WTC11 (cell line): ENCODE data around the gene ILKAP. TPM values are rescaled to one million over a fixed set of nuclear protein-coding genes. Genes with fewer than 3 reads are reported as not detected.

ENCODE experiments used
- ATAC-seq: fragments of 200-7000 bp; cut with Tn5 transposase; 2 replicates; pipeline ENCODE4 v1.10.0; 2021; ENCODE audit warnings: mild to moderate bottlenecking, moderate library complexity
- CTCF ChIA-PET: fragments of 300-600 bp; sonication (Branson Sonifier 250); formaldehyde crosslinking; loops from one replicate; lab custom pipeline; 2021; ENCODE audit warnings: antibody characterized with exemption; lab: Charles Lee
- POLR2A ChIA-PET: fragments of 350-600 bp; sonication (Branson Sonifier 250); formaldehyde crosslinking; loops from one replicate; lab custom pipeline; 2021; ENCODE audit warnings: antibody characterized with exemption; lab: Charles Lee
- DNase-seq: peaks from one replicate; pipeline ENCODE4 v3.0.0; 2021; ENCODE audit warnings: low spot score
- H3K27ac Mint-ChIP-seq: 2 replicates; pipeline ENCODE4 v1.8.0; 2021; ENCODE audit warnings: mixed read lengths
- H3K27me3 Mint-ChIP-seq: 2 replicates; pipeline ENCODE4 v1.8.0; 2021; ENCODE audit warnings: low read depth, mild to moderate bottlenecking, moderate library complexity, mixed read lengths
- H3K36me3 Mint-ChIP-seq: 2 replicates; pipeline ENCODE4 v1.8.0; 2021; ENCODE audit warnings: mixed read lengths
- H3K4me1 Mint-ChIP-seq: 2 replicates; pipeline ENCODE4 v1.8.0; 2022; ENCODE audit warnings: mixed read lengths
- H3K4me3 Mint-ChIP-seq: 2 replicates; pipeline ENCODE4 v1.8.0; 2021; ENCODE audit warnings: mild to moderate bottlenecking, moderate library complexity, mixed read lengths
- H3K9me3 Mint-ChIP-seq: 2 replicates; pipeline ENCODE4 v1.8.0; 2021; ENCODE audit warnings: mixed read lengths
- ARID4B ChIP-seq: sonication (generic); formaldehyde crosslinking; IDR thresholded peaks from 2 replicates; pipeline ENCODE4 v1.8.0; 2023; ENCODE audit warnings: missing genetic modification reagents, mild to moderate bottlenecking, borderline replicate concordance
- ATF3 ChIP-seq: sonication (generic); formaldehyde crosslinking; conservative IDR thresholded peaks from 2 replicates; pipeline ENCODE4 v1.8.1; 2022; ENCODE audit warnings: mild to moderate bottlenecking, missing genetic modification reagents
- HMGXB4 ChIP-seq: sonication (generic); formaldehyde crosslinking; IDR thresholded peaks from 2 replicates; pipeline ENCODE4 v1.8.1; 2023; ENCODE audit warnings: mild to moderate bottlenecking, moderate library complexity, missing genetic modification reagents
- IRF2 ChIP-seq: sonication (generic); formaldehyde crosslinking; IDR thresholded peaks from 2 replicates; pipeline ENCODE4 v1.8.0; 2022; ENCODE audit warnings: low read depth, missing genetic modification reagents, borderline replicate concordance
- NFE2L1 ChIP-seq: sonication (generic); formaldehyde crosslinking; IDR thresholded peaks from 2 replicates; pipeline ENCODE4 v1.8.1; 2023; ENCODE audit warnings: missing genetic modification reagents
- NR3C1 ChIP-seq: sonication (generic); formaldehyde crosslinking; conservative IDR thresholded peaks from 2 replicates; pipeline ENCODE4 v1.8.1; 2023; ENCODE audit warnings: low read depth, mild to moderate bottlenecking, missing genetic modification reagents
- PRRX2 ChIP-seq: fragments of 250-450 bp; sonication (Bioruptor Pico); IDR thresholded peaks from 2 replicates; pipeline ENCODE4 v1.8.0; 2021; ENCODE audit warnings: mild to moderate bottlenecking
- TEAD4 ChIP-seq: sonication (generic); formaldehyde crosslinking; IDR thresholded peaks from 2 replicates; pipeline ENCODE4 v1.8.0; 2022; ENCODE audit warnings: mild to moderate bottlenecking, missing genetic modification reagents
- USF1 ChIP-seq: sonication (generic); formaldehyde crosslinking; IDR thresholded peaks from 2 replicates; pipeline ENCODE4 v1.8.0; 2022; ENCODE audit warnings: mild to moderate bottlenecking, missing genetic modification reagents
- USF2 ChIP-seq: sonication (generic); formaldehyde crosslinking; IDR thresholded peaks from 2 replicates; pipeline ENCODE4 v1.8.1; 2023; ENCODE audit warnings: mild to moderate bottlenecking, missing genetic modification reagents, moderate library complexity
- ZNF396 ChIP-seq: fragments of 250-450 bp; sonication (Bioruptor Pico); IDR thresholded peaks from 2 replicates; pipeline ENCODE4 v1.8.0; 2021; ENCODE audit warnings: mild to moderate bottlenecking, moderate library complexity, borderline replicate concordance
- ZNF671 ChIP-seq: fragments of 250-450 bp; sonication (Bioruptor Pico); IDR thresholded peaks from 2 replicates; pipeline ENCODE4 v1.8.0; 2021; ENCODE audit warnings: mild to moderate bottlenecking
- total RNA-seq: library from RNA; stranded (reverse); gene quantifications from 3 replicates; pipeline ENCODE4 v1.2.3, GENCODE V29; 2021
- TF ChIP-seq, protein P1 (sequence below): sonication (generic); formaldehyde crosslinking; IDR thresholded peaks from 2 replicates; pipeline ENCODE4 v1.8.0; 2022; ENCODE audit warnings: mild to moderate bottlenecking, missing genetic modification reagents
- TF ChIP-seq, protein P2 (sequence below): fragments of 250-450 bp; sonication (Bioruptor Pico); IDR thresholded peaks from 2 replicates; pipeline ENCODE4 v2.1.2; 2022; ENCODE audit warnings: mild to moderate bottlenecking, moderate library complexity
- TF ChIP-seq, protein P3 (sequence below): sonication (generic); formaldehyde crosslinking; IDR thresholded peaks from 2 replicates; pipeline ENCODE4 v1.8.0; 2022; ENCODE audit warnings: mild to moderate bottlenecking, missing genetic modification reagents

Gene ILKAP
- total RNA-seq, 1 experiment from 2014 or later, result 32.7 TPM

- TF ChIP-seq NR3C1, result no peak
- no peak for TF ChIP-seq USF2 (CRISPR knock-in tag)
- TF ChIP-seq, protein P1, sequence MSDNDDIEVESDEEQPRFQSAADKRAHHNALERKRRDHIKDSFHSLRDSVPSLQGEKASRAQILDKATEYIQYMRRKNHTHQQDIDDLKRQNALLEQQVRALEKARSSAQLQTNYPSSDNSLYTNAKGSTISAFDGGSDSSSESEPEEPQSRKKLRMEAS (CRISPR knock-in tag), result no peak
- no peak for TF ChIP-seq PRRX2
- no peak for TF ChIP-seq TEAD4 (CRISPR knock-in tag)
- TF ChIP-seq, protein P2, sequence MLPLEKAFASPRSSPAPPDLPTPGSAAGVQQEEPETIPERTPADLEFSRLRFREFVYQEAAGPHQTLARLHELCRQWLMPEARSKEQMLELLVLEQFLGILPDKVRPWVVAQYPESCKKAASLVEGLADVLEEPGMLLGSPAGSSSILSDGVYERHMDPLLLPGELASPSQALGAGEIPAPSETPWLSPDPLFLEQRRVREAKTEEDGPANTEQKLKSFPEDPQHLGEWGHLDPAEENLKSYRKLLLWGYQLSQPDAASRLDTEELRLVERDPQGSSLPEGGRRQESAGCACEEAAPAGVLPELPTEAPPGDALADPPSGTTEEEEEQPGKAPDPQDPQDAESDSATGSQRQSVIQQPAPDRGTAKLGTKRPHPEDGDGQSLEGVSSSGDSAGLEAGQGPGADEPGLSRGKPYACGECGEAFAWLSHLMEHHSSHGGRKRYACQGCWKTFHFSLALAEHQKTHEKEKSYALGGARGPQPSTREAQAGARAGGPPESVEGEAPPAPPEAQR (CRISPR knock-in tag), result no peak
These were observed 24.1 kb upstream of the ILKAP start (continued) for GRCh38 chr2:238227587-238228032.

- POLR2A ChIA-PET, result no interaction called here
- Mint-ChIP-seq H3K27me3 (peaks cover 34% of the 10 kb centered on the region), H3K36me3 (no peaks in the 10 kb centered on the region), H3K4me1 (peaks cover 14% of the 10 kb centered on the region), H3K9me3 (no peaks in the 10 kb centered on the region), H3K27ac (no peak overlapping the region), H3K4me3 (no peak overlapping the region)
- DNase-seq (no peak), ATAC-seq (no peak)
- TF ChIP-seq ATF3 (CRISPR knock-in tag) (no peak), ZNF671 (no peak), HMGXB4 (CRISPR knock-in tag) (no peak)
- TF ChIP-seq, protein P3, sequence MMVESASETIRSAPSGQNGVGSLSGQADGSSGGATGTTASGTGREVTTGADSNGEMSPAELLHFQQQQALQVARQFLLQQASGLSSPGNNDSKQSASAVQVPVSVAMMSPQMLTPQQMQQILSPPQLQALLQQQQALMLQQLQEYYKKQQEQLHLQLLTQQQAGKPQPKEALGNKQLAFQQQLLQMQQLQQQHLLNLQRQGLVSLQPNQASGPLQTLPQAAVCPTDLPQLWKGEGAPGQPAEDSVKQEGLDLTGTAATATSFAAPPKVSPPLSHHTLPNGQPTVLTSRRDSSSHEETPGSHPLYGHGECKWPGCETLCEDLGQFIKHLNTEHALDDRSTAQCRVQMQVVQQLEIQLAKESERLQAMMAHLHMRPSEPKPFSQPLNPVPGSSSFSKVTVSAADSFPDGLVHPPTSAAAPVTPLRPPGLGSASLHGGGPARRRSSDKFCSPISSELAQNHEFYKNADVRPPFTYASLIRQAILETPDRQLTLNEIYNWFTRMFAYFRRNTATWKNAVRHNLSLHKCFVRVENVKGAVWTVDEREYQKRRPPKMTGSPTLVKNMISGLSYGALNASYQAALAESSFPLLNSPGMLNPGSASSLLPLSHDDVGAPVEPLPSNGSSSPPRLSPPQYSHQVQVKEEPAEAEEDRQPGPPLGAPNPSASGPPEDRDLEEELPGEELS (CRISPR knock-in tag), result no peak
- CTCF ChIA-PET, result interaction anchor here (0.8 to 1.8 kb wide), 2 partner anchors 13 to 36 kb away, joined by 3 to 4 read pairs; partner anchors contain the start of gene HES6
These were observed 23.4 kb upstream of the ILKAP start for GRCh38 chr2:238226698-238227586.

- no peak for DNase-seq
- peaks cover 14% of the 10 kb centered on the region for H3K4me1 Mint-ChIP-seq
- H3K27ac Mint-ChIP-seq, result no peak overlapping the region
- POLR2A ChIA-PET, result no interaction called here
- H3K9me3 Mint-ChIP-seq, result no peaks in the 10 kb centered on the region
- ATAC-seq, result no peak
- H3K27me3 Mint-ChIP-seq, result peaks cover 25% of the 10 kb centered on the region
- no peaks in the 10 kb centered on the region for H3K36me3 Mint-ChIP-seq
- no peak overlapping the region for H3K4me3 Mint-ChIP-seq
- CTCF ChIA-PET, result interaction anchor here (1.8 kb wide), 1 partner anchor 37 kb away, joined by 4 read pairs; no protein-coding TSS in a partner anchor
- TF ChIP-seq IRF2 (CRISPR knock-in tag) (no peak), NFE2L1 (CRISPR knock-in tag) (no peak), ZNF396 (CRISPR knock-in tag) (no peak), ARID4B (CRISPR knock-in tag) (no peak), USF1 (CRISPR knock-in tag) (no peak)
- TF ChIP-seq, protein P3 (CRISPR knock-in tag), result no peak
These were observed 22.6 kb upstream of the ILKAP start for GRCh38 chr2:238225911-238226697.
